HEK293 (cell line): ENCODE data around the gene SLC38A8.

Experiments
- CTCF ChIA-PET: fragments of 350-600 bp; formaldehyde crosslinking; extraction: SDS; loops from one replicate; lab custom pipeline; 2021; ENCODE audit warnings: antibody characterized with exemption; lab: Yijun Ruan, JAX
- POLR2A ChIA-PET: fragments of 300-600 bp; formaldehyde crosslinking; extraction: SDS; loops from one replicate; lab custom pipeline; 2020; ENCODE audit warnings: antibody characterized with exemption, inconsistent platforms; lab: Yijun Ruan, JAX
- H3K27ac ChIP-seq: fragments of 200-500 bp; sonication (Bioruptor generic); 2 replicates; pipeline ENCODE4 v1.5.1; 2014; ENCODE audit warnings: low read depth, low read length, control low read depth, inconsistent platforms; ENCODE audit errors: extremely low read depth
- H3K36me3 ChIP-seq, 2 experiments: fragments of 200-500 bp in 1 of 2; sonication (Bioruptor generic) in 1 of 2; 1 replicate in 1 of 2; 2 replicates in 1 of 2; pipeline ENCODE4 v1.5.1; 2014 to 2017; ENCODE audit warnings: inconsistent platforms in 2 of 2, low read length in 2 of 2; ENCODE audit not compliant: control insufficient read depth in 2 of 2, insufficient read depth in 1 of 2
- H3K4me1 ChIP-seq: fragments of 200-500 bp; sonication (Bioruptor generic); 2 replicates; pipeline ENCODE4 v1.5.1; 2014; ENCODE audit warnings: mild to moderate bottlenecking, low read length, inconsistent platforms; ENCODE audit not compliant: control insufficient read depth, insufficient read depth
- H3K4me3 ChIP-seq: 2 replicates; pipeline ENCODE4 v1.5.1; 2011; ENCODE audit warnings: low read depth, mild to moderate bottlenecking, control low read depth, low read length, moderate library complexity
- H3K9me3 ChIP-seq: fragments of 200-500 bp; sonication (Bioruptor generic); 2 replicates; pipeline ENCODE4 v1.5.1; 2014; ENCODE audit warnings: low read depth, low read length, inconsistent platforms; ENCODE audit not compliant: control insufficient read depth, insufficient read depth
- BCL11B ChIP-seq: fragments of 450-650 bp; formaldehyde crosslinking; IDR thresholded peaks from 2 replicates; pipeline ENCODE4 v1.5.1; 2016; ENCODE audit warnings: low read depth, missing biosample characterization, missing genetic modification characterization
- HOXA7 ChIP-seq: sonication (generic); formaldehyde crosslinking; IDR thresholded peaks from 2 replicates; pipeline ENCODE4 v1.8.1; 2022; ENCODE audit warnings: missing genetic modification reagents, borderline replicate concordance
- MEIS1 ChIP-seq: sonication (generic); formaldehyde crosslinking; IDR thresholded peaks from 2 replicates; pipeline ENCODE4 v1.8.1; 2022; ENCODE audit warnings: missing genetic modification reagents, mild to moderate bottlenecking, borderline replicate concordance
- PRDM1 ChIP-seq: fragments of 450-650 bp; formaldehyde crosslinking; IDR thresholded peaks from 2 replicates; pipeline ENCODE4; 2016; ENCODE audit warnings: missing biosample characterization, missing genetic modification characterization
- RBAK ChIP-seq: fragments of 450-650 bp; formaldehyde crosslinking; IDR thresholded peaks from 2 replicates; pipeline ENCODE4 v1.5.1; 2016; ENCODE audit warnings: missing biosample characterization, missing genetic modification characterization
- SP3 ChIP-seq: fragments of 450-650 bp; formaldehyde crosslinking; IDR thresholded peaks from 2 replicates; pipeline ENCODE4 v1.5.1; 2016; ENCODE audit warnings: missing biosample characterization, missing genetic modification characterization
- ZBTB10 ChIP-seq: fragments of 450-650 bp; formaldehyde crosslinking; IDR thresholded peaks from 2 replicates; pipeline ENCODE4 v1.5.1; 2016; ENCODE audit warnings: missing biosample characterization, missing genetic modification characterization
- ZBTB20 ChIP-seq: fragments of 450-650 bp; formaldehyde crosslinking; IDR thresholded peaks from 2 replicates; pipeline ENCODE4 v1.5.1; 2016; ENCODE audit warnings: missing biosample characterization, missing genetic modification characterization
- ZBTB48 ChIP-seq: fragments of 450-650 bp; formaldehyde crosslinking; IDR thresholded peaks from 2 replicates; pipeline ENCODE4 v1.5.1; 2016; ENCODE audit warnings: missing biosample characterization, missing genetic modification characterization
- ZFP41 ChIP-seq: fragments of 450-650 bp; formaldehyde crosslinking; IDR thresholded peaks from 2 replicates; pipeline ENCODE4 v1.5.1; 2016; ENCODE audit warnings: missing biosample characterization, missing genetic modification characterization, borderline replicate concordance
- ZNF114 ChIP-seq: fragments of 450-650 bp; formaldehyde crosslinking; IDR thresholded peaks from 2 replicates; pipeline ENCODE4 v1.5.0; 2017; ENCODE audit warnings: missing biosample characterization, missing genetic modification characterization
- ZNF140 ChIP-seq: fragments of 450-650 bp; formaldehyde crosslinking; IDR thresholded peaks from 2 replicates; pipeline ENCODE4 v1.5.1; 2016; ENCODE audit warnings: missing biosample characterization, missing genetic modification characterization
- ZNF280C ChIP-seq: fragments of 450-650 bp; formaldehyde crosslinking; IDR thresholded peaks from 2 replicates; pipeline ENCODE4 v1.5.1; 2016; ENCODE audit warnings: missing biosample characterization, missing genetic modification characterization
- ZNF366 ChIP-seq: fragments of 450-650 bp; formaldehyde crosslinking; conservative IDR thresholded peaks from 2 replicates; pipeline ENCODE4 v1.5.1; 2016; ENCODE audit warnings: missing biosample characterization, missing genetic modification characterization
- ZNF488 ChIP-seq: fragments of 450-650 bp; formaldehyde crosslinking; IDR thresholded peaks from 2 replicates; pipeline ENCODE4 v1.5.1; 2016; ENCODE audit warnings: missing biosample characterization, missing genetic modification characterization
- ZNF518A ChIP-seq: fragments of 450-650 bp; formaldehyde crosslinking; conservative IDR thresholded peaks from 2 replicates; pipeline ENCODE4 v1.5.1; 2016; ENCODE audit warnings: low read depth, missing biosample characterization, missing genetic modification characterization
- ZNF530 ChIP-seq: fragments of 450-650 bp; formaldehyde crosslinking; IDR thresholded peaks from 2 replicates; pipeline ENCODE4 v1.5.1; 2016; ENCODE audit warnings: low read depth, missing biosample characterization, missing genetic modification characterization
- ZNF558 ChIP-seq: fragments of 450-650 bp; formaldehyde crosslinking; IDR thresholded peaks from 2 replicates; pipeline ENCODE4 v1.5.1; 2016; ENCODE audit warnings: missing biosample characterization, missing genetic modification characterization
- ZNF623 ChIP-seq: fragments of 450-650 bp; formaldehyde crosslinking; IDR thresholded peaks from 2 replicates; pipeline ENCODE4 v1.5.1; 2016; ENCODE audit warnings: missing biosample characterization, missing genetic modification characterization
- ZNF626 ChIP-seq: fragments of 450-650 bp; sonication (Bioruptor Pico); formaldehyde crosslinking; IDR thresholded peaks from 2 replicates; pipeline ENCODE4 v1.5.1; 2018; ENCODE audit warnings: missing biosample characterization, missing genetic modification characterization, inconsistent platforms
- ZNF639 ChIP-seq: fragments of 450-650 bp; formaldehyde crosslinking; IDR thresholded peaks from 2 replicates; pipeline ENCODE4 v1.5.1; 2016; ENCODE audit warnings: missing biosample characterization, missing genetic modification characterization
- ZNF664 ChIP-seq: fragments of 450-650 bp; formaldehyde crosslinking; IDR thresholded peaks from 2 replicates; pipeline ENCODE4 v1.5.1; 2016; ENCODE audit warnings: missing biosample characterization, missing genetic modification characterization
- ZSCAN4 ChIP-seq: fragments of 450-650 bp; formaldehyde crosslinking; IDR thresholded peaks from 2 replicates; pipeline ENCODE4 v1.5.1; 2017; ENCODE audit warnings: missing biosample characterization, missing genetic modification characterization

Gene SLC38A8

GRCh38 chr16:83967091-83967490, 75.5 kb downstream of the SLC38A8 start:
- H3K36me3 ChIP-seq, result no peaks in the 10 kb centered on the region
- CTCF ChIA-PET, result interaction anchor here (0.7 to 2.3 kb wide), 3 partner anchors 10 to 192 kb away, joined by 4 to 16 read pairs (median 8); no protein-coding TSS in a partner anchor
- no peak overlapping the region for H3K27ac ChIP-seq
- no peak for TF ChIP-seq BCL11B (tag by site-specific recombination)
- TF ChIP-seq PRDM1 (tag by site-specific recombination), result no peak
- TF ChIP-seq ZNF626 (tag by site-specific recombination), result no peak
- TF ChIP-seq ZNF639 (tag by site-specific recombination), result no peak
- TF ChIP-seq HOXA7 (CRISPR knock-in tag), result no peak
- no peak for TF ChIP-seq MEIS1 (CRISPR knock-in tag)
- TF ChIP-seq ZFP41, result no peak
- TF ChIP-seq ZNF280C, result no peak
- TF ChIP-seq ZNF366 (tag by site-specific recombination), result no peak
- no peak for TF ChIP-seq RBAK
- no peak for TF ChIP-seq ZBTB48 (tag by site-specific recombination)
- TF ChIP-seq SP3 (tag by site-specific recombination), result no peak
- no peak for TF ChIP-seq ZSCAN4 (tag by site-specific recombination)
- TF ChIP-seq ZNF114 (tag by site-specific recombination), result no peak
- TF ChIP-seq, all 188 proteins: peak for 0
- no peaks in the 10 kb centered on the region for H3K9me3 ChIP-seq
- H3K4me1 ChIP-seq, result no peaks in the 10 kb centered on the region
- POLR2A ChIA-PET, result no interaction called here
- H3K4me3 ChIP-seq, result no peak overlapping the region

GRCh38 chr16:83966153-83966696, 76.4 kb downstream of the SLC38A8 start:
- Histone ChIP-seq H3K4me1 (no peaks in the 10 kb centered on the region), H3K36me3 (no peaks in the 10 kb centered on the region), H3K4me3 (no peak overlapping the region), H3K9me3 (no peaks in the 10 kb centered on the region), H3K27ac (no peak overlapping the region)
- ChIA-PET CTCF (interaction anchor here (1.4 to 2.3 kb wide), 2 partner anchors 9 to 100 kb away, joined by 4 to 16 read pairs; no protein-coding TSS in a partner anchor), POLR2A (no interaction called here)
- no peak for TF ChIP-seq ZNF664
- no peak for TF ChIP-seq ZNF140 (tag by site-specific recombination)
- no peak for TF ChIP-seq ZNF488
- TF ChIP-seq ZBTB20, result no peak
- TF ChIP-seq ZNF623, result no peak
- TF ChIP-seq ZNF518A (tag by site-specific recombination), result no peak
- TF ChIP-seq ZNF530 (tag by site-specific recombination), result no peak
- no peak for TF ChIP-seq ZNF558
- TF ChIP-seq ZBTB10 (tag by site-specific recombination), result no peak
